HEK293 (cell line): ENCODE data around the gene DRC7.
A peak's percentile ranks its signal among the peaks of the same experiment; 100 is the strongest.

Source experiments
- EGR2 ChIP-seq: fragments of 450-650 bp; formaldehyde crosslinking; IDR thresholded peaks from 2 replicates; pipeline ENCODE4 v1.5.1; 2016; ENCODE audit warnings: low read depth, missing biosample characterization, missing genetic modification characterization
- GLIS1 ChIP-seq: fragments of 450-650 bp; formaldehyde crosslinking; IDR thresholded peaks from 2 replicates; pipeline ENCODE4 v1.5.1; 2016; ENCODE audit warnings: missing biosample characterization, missing genetic modification characterization
- KLF17 ChIP-seq: fragments of 450-650 bp; formaldehyde crosslinking; IDR thresholded peaks from 2 replicates; pipeline ENCODE4 v1.5.1; 2016; ENCODE audit warnings: missing biosample characterization, missing genetic modification characterization
- KLF8 ChIP-seq: fragments of 450-650 bp; formaldehyde crosslinking; IDR thresholded peaks from 2 replicates; pipeline ENCODE4 v1.5.1; 2016; ENCODE audit warnings: missing biosample characterization, missing genetic modification characterization
- KLF9 ChIP-seq: fragments of 450-650 bp; formaldehyde crosslinking; IDR thresholded peaks from 2 replicates; pipeline ENCODE4 v1.5.1; 2016; ENCODE audit warnings: missing biosample characterization, missing genetic modification characterization, low read depth
- OVOL3 ChIP-seq: fragments of 450-650 bp; formaldehyde crosslinking; IDR thresholded peaks from 2 replicates; pipeline ENCODE4 v1.5.1; 2016; ENCODE audit warnings: missing biosample characterization, missing genetic modification characterization
- SCRT1 ChIP-seq: fragments of 450-650 bp; formaldehyde crosslinking; IDR thresholded peaks from 2 replicates; pipeline ENCODE4 v1.5.1; 2016; ENCODE audit warnings: missing biosample characterization, missing genetic modification characterization, borderline replicate concordance
- SETDB1 ChIP-seq: IDR thresholded peaks from one replicate; pipeline ENCODE4 v1.6.1; 2017; ENCODE audit warnings: mild to moderate bottlenecking, low read length, moderate library complexity, mixed read lengths; ENCODE audit not compliant: insufficient read length
- YY1 ChIP-seq: fragments of 450-650 bp; formaldehyde crosslinking; IDR thresholded peaks from 2 replicates; pipeline ENCODE4 v1.5.1; 2018; ENCODE audit warnings: missing biosample characterization, missing genetic modification characterization
- ZBTB1 ChIP-seq: fragments of 450-650 bp; formaldehyde crosslinking; IDR thresholded peaks from 2 replicates; pipeline ENCODE4 v1.5.1; 2016; ENCODE audit warnings: missing biosample characterization, missing genetic modification characterization
- ZBTB11 ChIP-seq: fragments of 450-650 bp; formaldehyde crosslinking; conservative IDR thresholded peaks from 2 replicates; pipeline ENCODE4 v1.5.1; 2016; ENCODE audit warnings: low read depth, missing biosample characterization, missing genetic modification characterization
- ZBTB21 ChIP-seq: fragments of 450-650 bp; formaldehyde crosslinking; IDR thresholded peaks from 2 replicates; pipeline ENCODE4 v1.5.1; 2017; ENCODE audit warnings: missing biosample characterization, missing genetic modification characterization
- ZFP37 ChIP-seq: fragments of 450-650 bp; formaldehyde crosslinking; IDR thresholded peaks from 2 replicates; pipeline ENCODE4 v1.5.1; 2016; ENCODE audit warnings: missing biosample characterization, missing genetic modification characterization
- ZNF211 ChIP-seq: fragments of 450-650 bp; formaldehyde crosslinking; IDR thresholded peaks from 2 replicates; pipeline ENCODE4 v1.5.1; 2016; ENCODE audit warnings: low read depth, missing biosample characterization, missing genetic modification characterization
- ZNF248 ChIP-seq: fragments of 450-650 bp; formaldehyde crosslinking; IDR thresholded peaks from 2 replicates; pipeline ENCODE4 v1.5.1; 2017; ENCODE audit warnings: missing biosample characterization, missing genetic modification characterization
- ZNF292 ChIP-seq: fragments of 450-650 bp; formaldehyde crosslinking; IDR thresholded peaks from 2 replicates; pipeline ENCODE4 v1.5.1; 2016; ENCODE audit warnings: low read depth, missing biosample characterization, missing genetic modification characterization, borderline replicate concordance
- ZNF341 ChIP-seq: fragments of 450-650 bp; formaldehyde crosslinking; IDR thresholded peaks from 2 replicates; pipeline ENCODE4; 2016; ENCODE audit warnings: low read depth, missing biosample characterization, missing genetic modification characterization
- ZNF416 ChIP-seq: fragments of 450-650 bp; formaldehyde crosslinking; IDR thresholded peaks from 2 replicates; pipeline ENCODE4 v1.5.1; 2016; ENCODE audit warnings: missing biosample characterization, missing genetic modification characterization
- ZNF449 ChIP-seq: fragments of 450-650 bp; formaldehyde crosslinking; IDR thresholded peaks from 2 replicates; pipeline ENCODE4 v1.5.1; 2017; ENCODE audit warnings: missing biosample characterization, mild to moderate bottlenecking, missing genetic modification characterization, moderate library complexity
- ZNF510 ChIP-seq: fragments of 450-650 bp; formaldehyde crosslinking; IDR thresholded peaks from 2 replicates; pipeline ENCODE4 v1.5.1; 2018; ENCODE audit warnings: mild to moderate bottlenecking, missing genetic modification characterization, missing biosample characterization; ENCODE audit not compliant: insufficient replicate concordance
- ZNF558 ChIP-seq: fragments of 450-650 bp; formaldehyde crosslinking; IDR thresholded peaks from 2 replicates; pipeline ENCODE4 v1.5.1; 2016; ENCODE audit warnings: missing biosample characterization, missing genetic modification characterization
- ZNF561 ChIP-seq: fragments of 450-650 bp; IDR thresholded peaks from 2 replicates; pipeline ENCODE4 v1.5.1; 2018; ENCODE audit warnings: missing biosample characterization, missing genetic modification characterization, borderline replicate concordance
- ZNF600 ChIP-seq: fragments of 450-650 bp; formaldehyde crosslinking; IDR thresholded peaks from 2 replicates; pipeline ENCODE4 v1.5.1; 2016; ENCODE audit warnings: missing biosample characterization, missing genetic modification characterization
- ZNF610 ChIP-seq: fragments of 450-650 bp; formaldehyde crosslinking; IDR thresholded peaks from 2 replicates; pipeline ENCODE4 v1.5.1; 2016; ENCODE audit warnings: missing biosample characterization, missing genetic modification characterization, borderline replicate concordance
- ZNF629 ChIP-seq: fragments of 450-650 bp; formaldehyde crosslinking; IDR thresholded peaks from 2 replicates; pipeline ENCODE4 v1.5.1; 2017; ENCODE audit warnings: missing biosample characterization, missing genetic modification characterization
- ZNF692 ChIP-seq: fragments of 450-650 bp; formaldehyde crosslinking; IDR thresholded peaks from 2 replicates; pipeline ENCODE4 v1.5.1; 2016; ENCODE audit warnings: missing biosample characterization, missing genetic modification characterization
- ZNF747 ChIP-seq: fragments of 450-650 bp; formaldehyde crosslinking; IDR thresholded peaks from 2 replicates; pipeline ENCODE4 v1.5.1; 2016; ENCODE audit warnings: missing biosample characterization, missing genetic modification characterization
- ZNF843 ChIP-seq: fragments of 450-650 bp; formaldehyde crosslinking; IDR thresholded peaks from 2 replicates; pipeline ENCODE4 v1.5.1; 2016; ENCODE audit warnings: missing biosample characterization, missing genetic modification characterization
- ZSCAN4 ChIP-seq: fragments of 450-650 bp; formaldehyde crosslinking; IDR thresholded peaks from 2 replicates; pipeline ENCODE4 v1.5.1; 2017; ENCODE audit warnings: missing biosample characterization, missing genetic modification characterization
- ZSCAN5A ChIP-seq: fragments of 450-650 bp; formaldehyde crosslinking; IDR thresholded peaks from 2 replicates; pipeline ENCODE4 v1.5.1; 2016; ENCODE audit warnings: missing biosample characterization, missing genetic modification characterization
- ZXDB ChIP-seq: fragments of 450-650 bp; formaldehyde crosslinking; IDR thresholded peaks from 2 replicates; pipeline ENCODE4 v1.5.1; 2016; ENCODE audit warnings: missing biosample characterization, missing genetic modification characterization

Gene DRC7

GRCh38 chr16:57735755-57736418 is 41.3 kb downstream of the DRC7 start, which contains the start of gene KATNB1 (continued):
- TF ChIP-seq ZNF449 = no peak; the same call in 1 of the 2 replicates
- TF ChIP-seq ZNF747 (tag by site-specific recombination) = no peak
- TF ChIP-seq SETDB1 = no peak
- 0 out of 2 replicates have a peak, but pooled peaks have one; percentile 27 for TF ChIP-seq SCRT1 (tag by site-specific recombination)
- TF ChIP-seq KLF17 (tag by site-specific recombination) = no peak
- no peak for TF ChIP-seq ZNF558 (tag by site-specific recombination)
- TF ChIP-seq ZBTB1 (tag by site-specific recombination) = no peak
- no peak for TF ChIP-seq ZNF629
- no peak for TF ChIP-seq ZNF416 (tag by site-specific recombination)
- no peak for TF ChIP-seq ZFP37 (tag by site-specific recombination)
- TF ChIP-seq YY1 = no peak
- TF ChIP-seq ZBTB11 (tag by site-specific recombination) = peak; percentile 29
- no peak for TF ChIP-seq ZBTB21 (tag by site-specific recombination)
- peak; percentile 73 for TF ChIP-seq ZXDB (tag by site-specific recombination)
- peak; percentile 53 for TF ChIP-seq EGR2 (tag by site-specific recombination)
- peak; percentile 77 for TF ChIP-seq ZNF692 (tag by site-specific recombination)
- TF ChIP-seq ZNF600 (tag by site-specific recombination) = 0 out of 2 replicates have a peak, but pooled peaks have one; percentile 31
- no peak for TF ChIP-seq ZNF610 (tag by site-specific recombination)
- 0 out of 2 replicates have a peak, but pooled peaks have one; percentile 41 for TF ChIP-seq ZNF843 (tag by site-specific recombination)
- TF ChIP-seq KLF8 (tag by site-specific recombination) = no peak
- TF ChIP-seq ZSCAN5A (tag by site-specific recombination) = no peak
- 0 out of 2 replicates have a peak, but pooled peaks have one; percentile 11 for TF ChIP-seq ZNF211
- TF ChIP-seq GLIS1 (tag by site-specific recombination) = peak; percentile 55
- TF ChIP-seq OVOL3 (tag by site-specific recombination) = no peak
- no peak for TF ChIP-seq ZNF561 (tag by site-specific recombination)
- 0 out of 2 replicates have a peak, but pooled peaks have one; percentile 9 for TF ChIP-seq ZNF341
- TF ChIP-seq KLF9 (tag by site-specific recombination) = peak; percentile 71
- TF ChIP-seq ZNF248 (tag by site-specific recombination) = no peak
- no peak for TF ChIP-seq ZNF292 (tag by site-specific recombination)
- TF ChIP-seq ZSCAN4 (tag by site-specific recombination) = 0 out of 2 replicates have a peak, but pooled peaks have one; percentile 30
- no peak for TF ChIP-seq ZNF510 (tag by site-specific recombination)
